Right lobe of liver (tissue), 4 donors: ENCODE results near the gene DVL1.

ENCODE experiments used
- POLR2A ChIP-seq: fragments of 450-650 bp; IDR thresholded peaks from one replicate; pipeline ENCODE4 v1.6.1; 2017; ENCODE audit warnings: antibody characterized with exemption, mild to moderate bottlenecking
- TF ChIP-seq, protein P1 (sequence below), 4 donors: fragments of 200-600 bp in 3 of 4; fragments of 450-650 bp in 1 of 4; IDR thresholded peaks; one replicate each; pipeline versions ENCODE4 v1.5.1 to v1.8.0; 2016 to 2022; ENCODE audit warnings: antibody characterized with exemption in 4 of 4, mild to moderate bottlenecking in 2 of 4
- donor health status: DM: no; HTN: no; CAD: no.
- donor health status: DM: no; HTN: no; CAD: no.
- donor health status: DM: no; HTN: yes; CAD: no.

DNA sequence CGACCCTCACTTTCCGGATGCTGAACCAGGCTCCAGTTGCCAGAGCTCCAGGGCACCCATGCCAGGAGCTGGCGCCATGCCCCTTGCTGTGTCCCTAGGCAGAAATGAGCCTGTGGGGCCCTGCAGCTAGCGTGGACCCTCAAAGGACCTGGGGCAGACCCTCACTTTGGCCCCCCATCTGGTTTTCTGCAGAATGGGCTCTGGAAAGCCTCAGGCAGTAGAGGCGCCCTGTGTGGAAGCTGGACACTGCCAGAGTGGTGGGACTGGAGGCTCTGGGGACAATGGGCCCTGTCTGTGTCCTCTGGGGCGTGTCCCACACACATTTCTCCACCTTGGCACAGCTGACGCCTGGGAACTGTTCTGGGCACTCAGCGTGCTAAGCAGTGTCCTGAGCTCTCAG lies 32.1 kb upstream of the DVL1 start:
- TF ChIP-seq POLR2A: no peak
- TF ChIP-seq, protein P1, sequence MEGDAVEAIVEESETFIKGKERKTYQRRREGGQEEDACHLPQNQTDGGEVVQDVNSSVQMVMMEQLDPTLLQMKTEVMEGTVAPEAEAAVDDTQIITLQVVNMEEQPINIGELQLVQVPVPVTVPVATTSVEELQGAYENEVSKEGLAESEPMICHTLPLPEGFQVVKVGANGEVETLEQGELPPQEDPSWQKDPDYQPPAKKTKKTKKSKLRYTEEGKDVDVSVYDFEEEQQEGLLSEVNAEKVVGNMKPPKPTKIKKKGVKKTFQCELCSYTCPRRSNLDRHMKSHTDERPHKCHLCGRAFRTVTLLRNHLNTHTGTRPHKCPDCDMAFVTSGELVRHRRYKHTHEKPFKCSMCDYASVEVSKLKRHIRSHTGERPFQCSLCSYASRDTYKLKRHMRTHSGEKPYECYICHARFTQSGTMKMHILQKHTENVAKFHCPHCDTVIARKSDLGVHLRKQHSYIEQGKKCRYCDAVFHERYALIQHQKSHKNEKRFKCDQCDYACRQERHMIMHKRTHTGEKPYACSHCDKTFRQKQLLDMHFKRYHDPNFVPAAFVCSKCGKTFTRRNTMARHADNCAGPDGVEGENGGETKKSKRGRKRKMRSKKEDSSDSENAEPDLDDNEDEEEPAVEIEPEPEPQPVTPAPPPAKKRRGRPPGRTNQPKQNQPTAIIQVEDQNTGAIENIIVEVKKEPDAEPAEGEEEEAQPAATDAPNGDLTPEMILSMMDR (IDR thresholded peaks at IDR 0.05): no peak
